SK-N-SH (cell line): Measurements from ENCODE around the gene MTERF4. TPM values are rescaled to one million over a fixed set of nuclear protein-coding genes. Genes with fewer than 3 reads are reported as not detected.

Experiments
- CTCF ChIA-PET: fragments of 300-600, 350-600 bp; formaldehyde crosslinking; extraction: SDS; loops from one replicate; lab custom pipeline; 2021; lab: Yijun Ruan, JAX
- POLR2A ChIA-PET: fragments of 350-600 bp; sonication (Branson Sonifier 250); formaldehyde crosslinking; extraction: SDS; loops from one replicate; lab custom pipeline; 2020; ENCODE audit warnings: antibody characterized with exemption, inconsistent platforms; lab: Yijun Ruan, JAX
- DNase-seq: peaks from one replicate; pipeline ENCODE4 v3.0.0; 2012
- H2AFZ ChIP-seq: fragments of 200-600 bp; sonication (generic); 2 replicates; pipeline ENCODE4 v1.8.1; 2016; ENCODE audit warnings: antibody characterized with exemption, mild to moderate bottlenecking, low read depth
- H3F3A ChIP-seq: fragments of 200-600 bp; sonication (generic); replicated peaks from 2 replicates; pipeline ENCODE3; 2016; ENCODE audit warnings: antibody characterized with exemption, mild to moderate bottlenecking; ENCODE audit not compliant: insufficient read depth
- H3K27ac ChIP-seq, 2 experiments: fragments of 200-500 bp in 1 of 2; fragments of 200-600 bp in 1 of 2; sonication (Bioruptor generic) in 1 of 2; sonication (generic), shearing (Covaris generic) in 1 of 2; 2 replicates each; pipeline versions ENCODE4 v1.5.1 to v1.6.1; 2014 to 2016; ENCODE audit warnings: low read depth in 2 of 2, inconsistent platforms in 1 of 2, low read length in 1 of 2, mild to moderate bottlenecking in 1 of 2, mixed read lengths in 1 of 2
- H3K27me3 ChIP-seq: fragments of 200-600 bp; sonication (generic), shearing (Covaris generic); 2 replicates; pipeline ENCODE4 v1.6.1; 2016; ENCODE audit warnings: mixed run types; ENCODE audit not compliant: insufficient read depth
- H3K36me3 ChIP-seq, 2 experiments: fragments of 200-500 bp in 1 of 2; fragments of 200-600 bp in 1 of 2; sonication (Bioruptor generic) in 1 of 2; sonication (generic) in 1 of 2; replicated peaks in 1 of 2; 2 replicates each; pipeline versions ENCODE3 to v1.5.1; 2014 to 2016; ENCODE audit warnings: low read length in 1 of 2, mild to moderate bottlenecking in 1 of 2; ENCODE audit not compliant: insufficient read depth in 2 of 2, control insufficient read depth in 1 of 2
- H3K4me1 ChIP-seq, 2 experiments: fragments of 200-500 bp in 1 of 2; fragments of 200-600 bp in 1 of 2; sonication (Bioruptor generic) in 1 of 2; sonication (generic), shearing (Covaris generic) in 1 of 2; 2 replicates each; pipeline versions ENCODE4 v1.5.1 to v1.6.1; 2014 to 2016; ENCODE audit warnings: low read depth in 1 of 2, low read length in 1 of 2, mixed run types in 1 of 2; ENCODE audit not compliant: insufficient read depth in 2 of 2, control insufficient read depth in 1 of 2
- H3K4me2 ChIP-seq: fragments of 200-600 bp; sonication (generic), shearing (Covaris generic); 2 replicates; pipeline ENCODE4 v1.6.1; 2017; ENCODE audit warnings: mixed run types
- H3K4me3 ChIP-seq, 2 experiments: fragments of 200-500 bp in 1 of 2; fragments of 200-600 bp in 1 of 2; sonication (Bioruptor generic) in 1 of 2; sonication (generic), shearing (Covaris generic) in 1 of 2; 2 replicates each; pipeline versions ENCODE4 v1.5.1 to v1.8.1; 2014 to 2016; ENCODE audit warnings: low read depth in 2 of 2, inconsistent platforms in 1 of 2, low read length in 1 of 2, mild to moderate bottlenecking in 1 of 2, mixed read lengths in 1 of 2, moderate library complexity in 1 of 2
- H3K79me2 ChIP-seq: fragments of 200-600 bp; sonication (generic); 2 replicates; pipeline ENCODE4 v1.8.1; 2017; ENCODE audit warnings: mild to moderate bottlenecking; ENCODE audit not compliant: insufficient read depth
- H3K9ac ChIP-seq: fragments of 200-600 bp; sonication (generic); 2 replicates; pipeline ENCODE4 v1.6.1; 2017; ENCODE audit warnings: mixed run types
- H3K9me2 ChIP-seq: fragments of 200-600 bp; sonication (generic); 2 replicates; pipeline ENCODE4 v1.6.1; 2017; ENCODE audit warnings: mixed run types
- H3K9me3 ChIP-seq: fragments of 200-600 bp; sonication (generic); 2 replicates; pipeline ENCODE4 v1.6.1; 2017; ENCODE audit warnings: mixed run types, mild to moderate bottlenecking, moderate library complexity
- H4K20me1 ChIP-seq: fragments of 200-600 bp; sonication (generic); 2 replicates; pipeline ENCODE4 v1.6.1; 2017; ENCODE audit warnings: mild to moderate bottlenecking, mixed run types; ENCODE audit not compliant: insufficient read depth
- ELF1 ChIP-seq: IDR thresholded peaks from 2 replicates; pipeline ENCODE4 v1.4.0; 2012
- EP300 ChIP-seq, 2 experiments: IDR thresholded peaks; 2 replicates each; pipeline versions ENCODE4 v1.4.0 to v1.6.1; 2012; ENCODE audit warnings: borderline replicate concordance in 1 of 2, low read depth in 1 of 2, low read length in 1 of 2
- EZH2phosphoT487 ChIP-seq: fragments of 200-600 bp; sonication (generic); IDR thresholded peaks from 2 replicates; pipeline ENCODE4 v1.6.1; 2017; ENCODE audit warnings: low read depth, mixed run types, mild to moderate bottlenecking, antibody characterized with exemption, moderate library complexity, borderline replicate concordance
- FOSL2 ChIP-seq: IDR thresholded peaks from 2 replicates; pipeline ENCODE4 v1.4.0; 2012; ENCODE audit warnings: low read depth, mild to moderate bottlenecking, moderate library complexity, borderline replicate concordance
- FOXJ3 ChIP-seq: sonication (generic); formaldehyde crosslinking; IDR thresholded peaks from 2 replicates; pipeline ENCODE4 v1.5.1; 2020; ENCODE audit warnings: mild to moderate bottlenecking, missing genetic modification reagents
- FOXM1 ChIP-seq: IDR thresholded peaks from 2 replicates; pipeline ENCODE4 v1.4.0; 2012; ENCODE audit warnings: low read depth, mild to moderate bottlenecking
- GATA2 ChIP-seq: sonication (generic); formaldehyde crosslinking; IDR thresholded peaks from 2 replicates; pipeline ENCODE4 v1.5.0; 2020; ENCODE audit warnings: mild to moderate bottlenecking, missing genetic modification reagents
- JUND ChIP-seq: IDR thresholded peaks from 2 replicates; pipeline ENCODE4 v1.4.0; 2012
- MXI1 ChIP-seq: IDR thresholded peaks from 2 replicates; pipeline ENCODE4 v1.6.1; 2012; ENCODE audit warnings: mild to moderate bottlenecking, low read depth, low read length, improper control_type of control experiment
- POLR2AphosphoS5 ChIP-seq: IDR thresholded peaks from 2 replicates; pipeline ENCODE4 v1.6.1; 2012; ENCODE audit warnings: low read depth, low read length
- RFX5 ChIP-seq: IDR thresholded peaks from 2 replicates; pipeline ENCODE4 v1.6.1; 2012; ENCODE audit warnings: mild to moderate bottlenecking, improper control_type of control experiment, low read length
- SIN3A ChIP-seq: IDR thresholded peaks from 2 replicates; pipeline ENCODE4 v1.6.1; 2012; ENCODE audit warnings: low read depth, mild to moderate bottlenecking, low read length, moderate library complexity, borderline replicate concordance
- TAF1 ChIP-seq: IDR thresholded peaks from 2 replicates; pipeline ENCODE4 v1.6.1; 2012; ENCODE audit warnings: low read depth, mild to moderate bottlenecking, low read length, moderate library complexity, borderline replicate concordance
- TEAD4 ChIP-seq: IDR thresholded peaks from 2 replicates; pipeline ENCODE4 v1.4.0; 2012; ENCODE audit warnings: mild to moderate bottlenecking, borderline replicate concordance; ENCODE audit not compliant: insufficient read depth
- WGBS: methylation state at CpG from one replicate; pipeline ENCODE4 v1.1.6; 2017; ENCODE audit warnings: low lambda C conversion rate; 5-methylcytosine and 5-hydroxymethylcytosine counted together
- polyA plus RNA-seq, 3 experiments: library from polyadenylated mRNA; depleted of rRNA; stranded (reverse); fragments of >200 nt; gene quantifications; 2 replicates each; pipeline ENCODE4 v1.2.3, GENCODE V29; 2012
- TF ChIP-seq, protein P1 (sequence below): fragments of 200-600 bp; sonication (generic); IDR thresholded peaks from 2 replicates; pipeline ENCODE4 v1.6.1; 2017; ENCODE audit warnings: antibody characterized with exemption, mild to moderate bottlenecking, moderate library complexity
- TF ChIP-seq, protein P2 (sequence below): IDR thresholded peaks from 2 replicates; pipeline ENCODE4 v1.6.1; 2012; ENCODE audit warnings: mild to moderate bottlenecking, low read depth, low read length, moderate library complexity
- TF ChIP-seq, protein P3 (sequence below): IDR thresholded peaks from 2 replicates; pipeline ENCODE4 v1.4.0; 2012; ENCODE audit warnings: low read depth, borderline replicate concordance
- TF ChIP-seq, protein P4 (sequence below): IDR thresholded peaks from 2 replicates; pipeline ENCODE4 v1.4.0; 2012; ENCODE audit warnings: low read depth
- TF ChIP-seq, protein P5 (sequence below): IDR thresholded peaks from 2 replicates; pipeline ENCODE4; 2012

MTERF4 gene
- polyA plus RNA-seq, 1 of the 3 experiments (the other 2 are of a cell fraction): 31.0 TPM

DNA sequence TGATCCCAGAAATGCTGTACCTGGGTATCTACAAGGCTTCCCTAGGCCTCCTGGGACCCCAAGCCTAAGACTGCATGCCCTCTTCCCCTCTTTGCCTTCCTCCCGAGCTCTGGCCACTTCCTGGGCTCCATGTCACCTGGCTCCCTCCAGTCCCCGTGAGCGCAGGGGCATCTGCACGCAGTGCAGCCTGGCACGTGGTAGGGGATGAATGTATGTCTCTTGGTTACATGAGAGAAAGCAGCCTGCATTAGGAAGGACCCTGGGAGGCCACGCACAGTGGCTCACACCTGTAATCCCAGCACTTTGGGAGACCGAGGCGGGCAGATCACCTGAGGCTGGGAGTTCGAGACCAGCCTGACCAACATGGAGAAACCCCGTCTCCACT, 31.3 kb upstream of the MTERF4 start:
- Histone ChIP-seq H3K4me3 (no peak overlapping the region), H3K36me3 (no peaks in the 10 kb centered on the region), H3F3A (no peaks in the 10 kb centered on the region), H3K9me2 (no peaks in the 10 kb centered on the region), H3K79me2 (no peaks in the 10 kb centered on the region), H3K27me3 (no peaks in the 10 kb centered on the region), H3K9me3 (no peaks in the 10 kb centered on the region), H3K4me1 (no peaks in the 10 kb centered on the region), H3K9ac (no peak overlapping the region), H3K4me2 (no peak overlapping the region), H4K20me1 (no peaks in the 10 kb centered on the region), H3K27ac (no peak overlapping the region), H2AFZ (no peak overlapping the region)
- POLR2A ChIA-PET: no interaction called here
- 96% methylated on average over 10 of the region's 10 CpGs for WGBS
- CTCF ChIA-PET: interaction anchor here (1.5 kb wide), 1 partner anchor 16 kb away, joined by 3 read pairs; no protein-coding TSS in a partner anchor
- TF ChIP-seq, protein P1, sequence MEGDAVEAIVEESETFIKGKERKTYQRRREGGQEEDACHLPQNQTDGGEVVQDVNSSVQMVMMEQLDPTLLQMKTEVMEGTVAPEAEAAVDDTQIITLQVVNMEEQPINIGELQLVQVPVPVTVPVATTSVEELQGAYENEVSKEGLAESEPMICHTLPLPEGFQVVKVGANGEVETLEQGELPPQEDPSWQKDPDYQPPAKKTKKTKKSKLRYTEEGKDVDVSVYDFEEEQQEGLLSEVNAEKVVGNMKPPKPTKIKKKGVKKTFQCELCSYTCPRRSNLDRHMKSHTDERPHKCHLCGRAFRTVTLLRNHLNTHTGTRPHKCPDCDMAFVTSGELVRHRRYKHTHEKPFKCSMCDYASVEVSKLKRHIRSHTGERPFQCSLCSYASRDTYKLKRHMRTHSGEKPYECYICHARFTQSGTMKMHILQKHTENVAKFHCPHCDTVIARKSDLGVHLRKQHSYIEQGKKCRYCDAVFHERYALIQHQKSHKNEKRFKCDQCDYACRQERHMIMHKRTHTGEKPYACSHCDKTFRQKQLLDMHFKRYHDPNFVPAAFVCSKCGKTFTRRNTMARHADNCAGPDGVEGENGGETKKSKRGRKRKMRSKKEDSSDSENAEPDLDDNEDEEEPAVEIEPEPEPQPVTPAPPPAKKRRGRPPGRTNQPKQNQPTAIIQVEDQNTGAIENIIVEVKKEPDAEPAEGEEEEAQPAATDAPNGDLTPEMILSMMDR: no peak
- no peak for TF ChIP-seq MXI1
- TF ChIP-seq EZH2phosphoT487: no peak
- no peak for DNase-seq

DNA sequence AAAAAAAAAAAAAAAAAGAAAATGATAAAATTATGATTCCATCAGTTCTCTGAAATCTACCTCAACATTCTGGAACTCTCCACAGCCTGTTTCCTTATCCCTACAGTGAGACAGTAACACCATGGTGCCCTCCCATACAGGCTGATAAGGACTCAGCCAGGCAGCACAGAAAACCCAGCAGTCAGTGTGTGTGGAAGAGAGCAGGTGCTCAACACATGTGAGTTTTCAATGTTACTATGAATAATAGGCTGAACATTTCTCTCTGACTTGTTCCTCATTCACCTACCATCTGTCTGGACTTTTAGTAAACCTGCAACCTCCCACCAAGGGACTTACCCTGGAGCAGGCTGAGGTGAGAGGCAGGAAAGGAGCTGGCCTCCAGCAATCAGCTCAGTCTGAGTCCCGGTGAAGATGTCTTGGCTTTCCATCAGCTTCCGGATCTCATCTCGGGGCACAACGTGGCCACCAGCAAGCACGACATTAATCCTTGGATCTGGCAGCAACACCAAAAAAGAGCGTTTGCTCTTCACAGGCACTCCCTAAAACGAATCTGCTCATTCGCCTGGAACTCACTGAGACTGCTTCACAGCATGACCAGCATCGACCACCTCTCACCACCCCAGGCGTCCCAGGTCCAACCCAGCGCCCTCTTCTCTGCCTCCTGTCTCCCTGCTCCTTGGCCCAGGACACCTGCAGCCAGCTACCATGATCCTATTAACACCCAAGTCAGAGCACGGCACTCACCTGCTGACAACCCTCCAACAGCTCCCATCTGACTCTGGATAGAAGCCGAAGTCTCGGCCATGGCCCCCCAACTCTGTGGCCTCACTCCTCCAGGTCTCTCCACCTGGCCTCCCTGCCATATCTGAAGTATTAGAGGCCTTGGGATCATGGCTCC, 30.7 kb upstream of the MTERF4 start:
- Histone ChIP-seq H3K9ac (no peak overlapping the region), H3K4me1 (no peaks in the 10 kb centered on the region), H3K27ac (no peak overlapping the region), H3F3A (no peaks in the 10 kb centered on the region), H3K79me2 (no peaks in the 10 kb centered on the region), H2AFZ (no peak overlapping the region), H3K9me2 (no peaks in the 10 kb centered on the region), H3K4me2 (no peak overlapping the region), H3K4me3 (no peak overlapping the region), H3K27me3 (no peaks in the 10 kb centered on the region), H4K20me1 (no peaks in the 10 kb centered on the region), H3K36me3 (no peaks in the 10 kb centered on the region), H3K9me3 (no peaks in the 10 kb centered on the region)
- ChIA-PET POLR2A (interaction anchor here (0.9 kb wide), 1 partner anchor 19 kb away, joined by 3 read pairs; no protein-coding TSS in a partner anchor), CTCF (interaction anchor here (1.0 to 1.6 kb wide), 3 partner anchors 17 to 46 kb away, joined by 3 to 4 read pairs (median 3); no protein-coding TSS in a partner anchor)
- no peak for DNase-seq
- 91% methylated on average over 12 of the region's 14 CpGs for WGBS
- TF ChIP-seq, protein P2, sequence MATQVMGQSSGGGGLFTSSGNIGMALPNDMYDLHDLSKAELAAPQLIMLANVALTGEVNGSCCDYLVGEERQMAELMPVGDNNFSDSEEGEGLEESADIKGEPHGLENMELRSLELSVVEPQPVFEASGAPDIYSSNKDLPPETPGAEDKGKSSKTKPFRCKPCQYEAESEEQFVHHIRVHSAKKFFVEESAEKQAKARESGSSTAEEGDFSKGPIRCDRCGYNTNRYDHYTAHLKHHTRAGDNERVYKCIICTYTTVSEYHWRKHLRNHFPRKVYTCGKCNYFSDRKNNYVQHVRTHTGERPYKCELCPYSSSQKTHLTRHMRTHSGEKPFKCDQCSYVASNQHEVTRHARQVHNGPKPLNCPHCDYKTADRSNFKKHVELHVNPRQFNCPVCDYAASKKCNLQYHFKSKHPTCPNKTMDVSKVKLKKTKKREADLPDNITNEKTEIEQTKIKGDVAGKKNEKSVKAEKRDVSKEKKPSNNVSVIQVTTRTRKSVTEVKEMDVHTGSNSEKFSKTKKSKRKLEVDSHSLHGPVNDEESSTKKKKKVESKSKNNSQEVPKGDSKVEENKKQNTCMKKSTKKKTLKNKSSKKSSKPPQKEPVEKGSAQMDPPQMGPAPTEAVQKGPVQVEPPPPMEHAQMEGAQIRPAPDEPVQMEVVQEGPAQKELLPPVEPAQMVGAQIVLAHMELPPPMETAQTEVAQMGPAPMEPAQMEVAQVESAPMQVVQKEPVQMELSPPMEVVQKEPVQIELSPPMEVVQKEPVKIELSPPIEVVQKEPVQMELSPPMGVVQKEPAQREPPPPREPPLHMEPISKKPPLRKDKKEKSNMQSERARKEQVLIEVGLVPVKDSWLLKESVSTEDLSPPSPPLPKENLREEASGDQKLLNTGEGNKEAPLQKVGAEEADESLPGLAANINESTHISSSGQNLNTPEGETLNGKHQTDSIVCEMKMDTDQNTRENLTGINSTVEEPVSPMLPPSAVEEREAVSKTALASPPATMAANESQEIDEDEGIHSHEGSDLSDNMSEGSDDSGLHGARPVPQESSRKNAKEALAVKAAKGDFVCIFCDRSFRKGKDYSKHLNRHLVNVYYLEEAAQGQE: no peak
- TF ChIP-seq JUND (no peak), FOSL2 (no peak), SIN3A (no peak), ELF1 (no peak), GATA2 (CRISPR knock-in tag) (no peak), FOXM1 (no peak), TEAD4 (no peak), RFX5 (no peak), EP300 (IDR thresholded peaks at IDR 0.05; ENCODE audit: borderline replicate concordance in 1 of 2, low read depth in 1 of 2, low read length in 1 of 2) (no peak), TAF1 (no peak), FOXJ3 (CRISPR knock-in tag) (no peak), POLR2AphosphoS5 (no peak)
- TF ChIP-seq, protein P3, sequence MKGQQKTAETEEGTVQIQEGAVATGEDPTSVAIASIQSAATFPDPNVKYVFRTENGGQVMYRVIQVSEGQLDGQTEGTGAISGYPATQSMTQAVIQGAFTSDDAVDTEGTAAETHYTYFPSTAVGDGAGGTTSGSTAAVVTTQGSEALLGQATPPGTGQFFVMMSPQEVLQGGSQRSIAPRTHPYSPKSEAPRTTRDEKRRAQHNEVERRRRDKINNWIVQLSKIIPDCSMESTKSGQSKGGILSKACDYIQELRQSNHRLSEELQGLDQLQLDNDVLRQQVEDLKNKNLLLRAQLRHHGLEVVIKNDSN: no peak
- TF ChIP-seq, protein P4, sequence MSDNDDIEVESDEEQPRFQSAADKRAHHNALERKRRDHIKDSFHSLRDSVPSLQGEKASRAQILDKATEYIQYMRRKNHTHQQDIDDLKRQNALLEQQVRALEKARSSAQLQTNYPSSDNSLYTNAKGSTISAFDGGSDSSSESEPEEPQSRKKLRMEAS: no peak
- TF ChIP-seq, protein P5, sequence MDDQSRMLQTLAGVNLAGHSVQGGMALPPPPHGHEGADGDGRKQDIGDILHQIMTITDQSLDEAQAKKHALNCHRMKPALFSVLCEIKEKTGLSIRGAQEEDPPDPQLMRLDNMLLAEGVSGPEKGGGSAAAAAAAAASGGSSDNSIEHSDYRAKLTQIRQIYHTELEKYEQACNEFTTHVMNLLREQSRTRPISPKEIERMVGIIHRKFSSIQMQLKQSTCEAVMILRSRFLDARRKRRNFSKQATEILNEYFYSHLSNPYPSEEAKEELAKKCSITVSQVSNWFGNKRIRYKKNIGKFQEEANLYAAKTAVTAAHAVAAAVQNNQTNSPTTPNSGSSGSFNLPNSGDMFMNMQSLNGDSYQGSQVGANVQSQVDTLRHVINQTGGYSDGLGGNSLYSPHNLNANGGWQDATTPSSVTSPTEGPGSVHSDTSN: no peak
